Measurements from ENCODE around the gene SLC13A2. TPM values are rescaled to one million over a fixed set of nuclear protein-coding genes. Genes with fewer than 3 reads are reported as not detected.

Gene SLC13A2
- total RNA-seq, 2 donors from 2014 or later: not detected

DNA sequence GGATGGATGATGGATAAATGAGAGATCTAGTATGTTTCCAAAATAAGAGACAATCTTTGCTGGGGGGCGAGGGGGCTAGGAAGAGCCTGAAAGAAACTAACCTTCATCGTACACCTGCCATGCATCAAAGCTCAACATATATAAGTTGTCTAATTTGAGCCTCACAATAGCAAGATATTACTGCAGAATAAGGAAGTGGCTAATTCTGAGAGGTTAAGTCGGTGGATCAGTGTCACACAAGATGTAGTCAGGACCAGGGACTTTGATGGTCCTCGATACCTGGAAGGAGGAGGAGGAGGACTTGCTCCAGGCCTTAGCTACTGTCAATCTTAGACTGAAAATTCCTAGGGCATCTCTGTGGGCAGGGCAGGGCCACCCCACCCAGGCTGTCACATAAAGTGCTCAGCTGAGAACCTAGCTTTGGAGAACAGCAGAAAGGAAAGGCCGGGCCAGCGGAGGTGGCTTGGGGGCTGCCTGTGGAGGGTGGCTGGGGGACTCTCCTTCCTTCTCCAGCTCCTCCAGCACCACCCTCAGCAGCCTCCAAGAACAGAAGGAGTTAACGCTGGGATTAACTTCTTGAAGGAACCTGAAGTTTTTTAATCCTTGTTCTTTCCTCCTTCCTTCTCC is 460 bp upstream of the SLC13A2 start:
- no peaks in the 10 kb centered on the region for H3K9me3 ChIP-seq
- ATAC-seq (ENCODE audit: insufficient number of reproducible peaks, low FRiP score, low read depth) (no peak), DNase-seq (ENCODE audit: low spot score) (no peak)
- no peaks in the 10 kb centered on the region for H3K4me1 ChIP-seq (ENCODE audit: control insufficient read depth in 1 of 2, low read depth in 2 of 2)
- TF ChIP-seq, protein P1, sequence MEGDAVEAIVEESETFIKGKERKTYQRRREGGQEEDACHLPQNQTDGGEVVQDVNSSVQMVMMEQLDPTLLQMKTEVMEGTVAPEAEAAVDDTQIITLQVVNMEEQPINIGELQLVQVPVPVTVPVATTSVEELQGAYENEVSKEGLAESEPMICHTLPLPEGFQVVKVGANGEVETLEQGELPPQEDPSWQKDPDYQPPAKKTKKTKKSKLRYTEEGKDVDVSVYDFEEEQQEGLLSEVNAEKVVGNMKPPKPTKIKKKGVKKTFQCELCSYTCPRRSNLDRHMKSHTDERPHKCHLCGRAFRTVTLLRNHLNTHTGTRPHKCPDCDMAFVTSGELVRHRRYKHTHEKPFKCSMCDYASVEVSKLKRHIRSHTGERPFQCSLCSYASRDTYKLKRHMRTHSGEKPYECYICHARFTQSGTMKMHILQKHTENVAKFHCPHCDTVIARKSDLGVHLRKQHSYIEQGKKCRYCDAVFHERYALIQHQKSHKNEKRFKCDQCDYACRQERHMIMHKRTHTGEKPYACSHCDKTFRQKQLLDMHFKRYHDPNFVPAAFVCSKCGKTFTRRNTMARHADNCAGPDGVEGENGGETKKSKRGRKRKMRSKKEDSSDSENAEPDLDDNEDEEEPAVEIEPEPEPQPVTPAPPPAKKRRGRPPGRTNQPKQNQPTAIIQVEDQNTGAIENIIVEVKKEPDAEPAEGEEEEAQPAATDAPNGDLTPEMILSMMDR (IDR thresholded peaks at IDR 0.05): no peak
- no peak overlapping the region for H3K4me3 ChIP-seq
- H3K27me3 ChIP-seq (replicated peaks; ENCODE audit: insufficient read depth): no peaks in the 10 kb centered on the region
- no peak overlapping the region for H3K27ac ChIP-seq
- no peaks in the 10 kb centered on the region for H3K36me3 ChIP-seq

DNA sequence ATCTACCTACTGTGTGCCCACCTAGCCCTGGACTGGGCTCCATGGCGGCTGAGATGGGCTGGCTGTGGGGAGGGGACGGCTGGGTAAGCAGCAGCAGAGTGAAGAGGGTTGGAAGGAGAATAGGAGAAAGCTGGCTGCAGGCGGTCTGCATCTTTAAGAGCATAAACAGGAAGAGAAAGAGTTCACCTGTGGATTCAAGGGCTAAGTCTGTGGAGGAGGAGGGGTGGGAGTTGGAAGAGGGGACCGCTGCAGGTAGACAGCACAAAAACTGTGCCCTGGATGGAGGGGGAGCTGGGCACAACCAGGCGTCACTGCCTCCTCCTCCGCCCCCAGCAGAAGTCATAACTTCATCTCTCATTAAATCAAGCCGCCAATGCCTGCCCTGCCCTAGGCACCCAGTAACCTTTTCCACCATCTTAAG is 677 bp downstream of the SLC13A2 start:
- TF ChIP-seq, protein P1 (IDR thresholded peaks at IDR 0.05): no peak
- H3K27me3 ChIP-seq (replicated peaks; ENCODE audit: insufficient read depth): no peaks in the 10 kb centered on the region
- H3K36me3 ChIP-seq: no peaks in the 10 kb centered on the region
- no peak overlapping the region for H3K4me3 ChIP-seq
- H3K4me1 ChIP-seq (ENCODE audit: control insufficient read depth in 1 of 2, low read depth in 2 of 2): no peaks in the 10 kb centered on the region
- H3K9me3 ChIP-seq: no peaks in the 10 kb centered on the region
- DNase-seq (ENCODE audit: low spot score) (no peak), ATAC-seq (ENCODE audit: insufficient number of reproducible peaks, low FRiP score, low read depth) (no peak)
- H3K27ac ChIP-seq: no peak overlapping the region

DNA sequence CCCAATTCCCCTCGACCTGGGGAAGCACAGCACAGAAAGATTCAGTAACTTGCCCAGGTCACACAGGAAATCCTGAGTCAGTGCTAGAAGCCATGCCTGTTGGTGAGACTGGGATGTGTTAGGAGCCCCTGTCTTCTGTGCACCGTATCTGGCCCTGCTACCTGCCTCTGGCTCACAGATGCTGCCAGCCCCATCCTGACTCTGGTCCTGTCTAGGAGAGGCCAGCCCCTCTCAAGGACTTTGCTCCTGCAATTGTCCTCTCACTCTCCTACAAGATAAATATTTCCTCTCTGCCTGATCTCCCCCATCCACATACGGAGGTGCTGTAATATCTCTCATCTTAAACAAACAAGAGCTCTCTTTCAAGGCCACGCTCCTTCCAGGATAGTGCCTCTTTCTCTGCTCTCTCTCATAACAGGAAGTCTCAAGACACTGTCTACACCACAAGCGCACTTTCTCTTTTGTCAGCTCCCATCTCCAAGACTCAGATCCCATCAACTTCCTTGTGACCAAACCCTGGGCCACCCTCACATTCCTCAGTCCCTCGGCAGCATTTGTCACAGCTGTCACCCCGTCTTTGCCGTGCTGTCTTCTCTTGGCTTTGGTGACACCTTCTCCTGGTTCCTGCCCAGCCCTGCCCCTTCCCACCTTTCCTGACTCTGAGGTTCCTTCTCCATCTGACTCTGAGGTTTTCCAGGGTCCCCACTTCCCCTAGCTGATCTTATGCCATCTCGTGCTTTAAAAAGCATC is 1.9 kb downstream of the SLC13A2 start:
- Histone ChIP-seq H3K27ac (no peak overlapping the region), H3K9me3 (no peaks in the 10 kb centered on the region), H3K27me3 (replicated peaks; ENCODE audit: insufficient read depth) (no peaks in the 10 kb centered on the region), H3K36me3 (no peaks in the 10 kb centered on the region), H3K4me3 (no peak overlapping the region), H3K4me1 (ENCODE audit: control insufficient read depth in 1 of 2, low read depth in 2 of 2) (no peaks in the 10 kb centered on the region)
- ATAC-seq (ENCODE audit: insufficient number of reproducible peaks, low FRiP score, low read depth) (no peak), DNase-seq (ENCODE audit: low spot score) (no peak)
- TF ChIP-seq, protein P1 (IDR thresholded peaks at IDR 0.05): no peak

DNA sequence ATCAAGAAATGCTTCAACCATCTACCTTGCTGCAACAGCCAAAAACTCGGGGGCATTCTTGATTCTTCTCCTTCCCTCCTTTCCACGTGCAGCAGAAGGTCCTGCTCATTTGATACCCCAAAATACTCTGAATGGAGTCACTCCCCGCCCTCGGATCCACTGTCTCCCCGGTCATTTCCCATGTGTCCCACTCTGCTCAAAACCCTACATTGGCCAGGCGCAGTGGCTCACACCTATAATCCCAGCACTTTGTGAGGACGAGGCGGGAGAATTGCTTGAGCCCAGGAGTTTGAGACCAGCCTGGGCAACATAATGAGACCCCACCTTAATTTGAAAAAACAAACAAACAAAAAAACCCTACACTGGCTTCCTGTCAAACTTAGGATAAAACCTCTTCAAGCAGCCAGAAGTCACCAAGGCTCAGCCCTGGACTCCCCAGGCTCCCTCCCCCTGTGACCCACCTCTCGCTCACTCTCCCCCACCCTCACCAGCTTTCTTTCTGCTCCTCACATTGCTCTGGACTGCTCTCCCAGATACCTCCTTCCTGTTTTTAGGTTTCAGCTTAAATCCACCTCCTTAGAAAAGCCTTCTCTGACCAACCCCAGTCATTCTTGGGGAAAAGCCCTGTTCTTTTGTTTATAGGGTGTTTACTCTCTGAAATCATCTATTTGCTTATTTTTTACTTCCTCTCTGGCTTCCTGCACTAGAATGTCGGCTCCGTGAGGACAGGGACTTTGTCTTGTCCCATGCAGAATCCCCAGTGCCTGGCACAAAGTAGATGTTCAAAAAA is 2.8 kb downstream of the SLC13A2 start:
- TF ChIP-seq, protein P1 (IDR thresholded peaks at IDR 0.05): no peak
- ATAC-seq (ENCODE audit: insufficient number of reproducible peaks, low FRiP score, low read depth) (no peak), DNase-seq (ENCODE audit: low spot score) (no peak)
- Histone ChIP-seq H3K4me1 (ENCODE audit: control insufficient read depth in 1 of 2, low read depth in 2 of 2) (no peaks in the 10 kb centered on the region), H3K27ac (no peak overlapping the region), H3K4me3 (no peak overlapping the region), H3K27me3 (replicated peaks; ENCODE audit: insufficient read depth) (no peaks in the 10 kb centered on the region), H3K9me3 (no peaks in the 10 kb centered on the region), H3K36me3 (no peaks in the 10 kb centered on the region)

DNA sequence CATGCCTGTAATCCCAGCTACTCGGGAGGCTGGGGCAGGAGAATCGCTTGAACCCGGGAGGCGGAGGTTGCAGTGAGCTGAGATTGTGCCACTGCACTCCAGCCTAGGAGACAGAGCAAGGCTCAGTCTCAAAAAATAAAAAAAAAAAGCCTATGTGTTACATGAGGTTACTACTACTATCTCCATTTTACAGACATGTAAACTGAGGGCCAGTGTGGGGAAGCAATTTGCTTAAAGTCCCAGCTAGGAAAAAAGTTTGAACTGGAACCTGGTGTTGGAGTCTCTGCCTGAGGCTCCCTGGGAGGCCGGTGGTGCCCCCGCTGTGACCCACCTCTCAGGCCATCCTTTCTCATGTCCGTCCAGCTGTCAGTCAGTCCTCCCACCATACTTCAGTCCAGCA is 4.5 kb downstream of the SLC13A2 start:
- TF ChIP-seq, protein P1 (IDR thresholded peaks at IDR 0.05): no peak
- Histone ChIP-seq H3K4me3 (no peak overlapping the region), H3K4me1 (ENCODE audit: control insufficient read depth in 1 of 2, low read depth in 2 of 2) (no peaks in the 10 kb centered on the region), H3K9me3 (no peaks in the 10 kb centered on the region), H3K27me3 (replicated peaks; ENCODE audit: insufficient read depth) (no peaks in the 10 kb centered on the region), H3K36me3 (no peaks in the 10 kb centered on the region), H3K27ac (no peak overlapping the region)
- DNase-seq (ENCODE audit: low spot score) (no peak), ATAC-seq (ENCODE audit: insufficient number of reproducible peaks, low FRiP score, low read depth) (no peak)
